PC-9 (cell line): ENCODE data around the gene MSI2. TPM values are rescaled to one million over a fixed set of nuclear protein-coding genes. Genes with fewer than 3 reads are reported as not detected.

Experiments
- BruUV-seq: library from RNA; stranded (reverse); fragments of 400-500 nt; replicated peaks from 2 replicates; lab custom pipeline; 2021; lab: Mats Ljungman, UMichigan
- CTCF ChIA-PET: fragments of 300-600 bp; sonication (Branson Sonifier 250); formaldehyde crosslinking; loops from one replicate; lab custom pipeline; 2022; ENCODE audit warnings: antibody characterized with exemption; lab: Charles Lee
- POLR2A ChIA-PET: fragments of 300-600 bp; sonication (Branson Sonifier 250); formaldehyde crosslinking; loops from one replicate; lab custom pipeline; 2022; ENCODE audit warnings: antibody characterized with exemption; ENCODE audit not compliant: unreplicated experiment; lab: Charles Lee
- DNase-seq, 2 experiments: peaks; one replicate each; pipeline versions ENCODE4 v3.0.0 to v3.0.0-alpha.2; 2015 to 2022; ENCODE audit warnings: mixed read lengths in 1 of 2
- H2AFZ ChIP-seq: fragments of 200-600 bp; sonication (generic); 2 replicates; pipeline ENCODE4 v1.8.1; 2017; ENCODE audit warnings: antibody characterized with exemption
- H3F3A ChIP-seq: fragments of 200-600 bp; sonication (generic); 2 replicates; pipeline ENCODE4 v1.8.1; 2017; ENCODE audit warnings: antibody characterized with exemption, mild to moderate bottlenecking, low read depth; ENCODE audit not compliant: insufficient read depth
- H3K27ac ChIP-seq: fragments of 200-600 bp; sonication (generic); 2 replicates; pipeline ENCODE4 v1.6.1; 2016; ENCODE audit warnings: mixed run types
- H3K27me3 ChIP-seq: fragments of 200-600 bp; sonication (generic); 2 replicates; pipeline ENCODE4 v1.6.1; 2016; ENCODE audit warnings: low read depth, mixed run types; ENCODE audit not compliant: insufficient read depth
- H3K36me3 ChIP-seq: fragments of 200-600 bp; sonication (generic); 2 replicates; pipeline ENCODE4 v1.6.1; 2016; ENCODE audit warnings: low read depth, mixed run types
- H3K4me1 ChIP-seq: fragments of 200-600 bp; sonication (generic); replicated peaks from 2 replicates; pipeline ENCODE4 v1.6.1; 2016; ENCODE audit warnings: mixed run types; ENCODE audit not compliant: insufficient read depth
- H3K4me2 ChIP-seq: fragments of 200-600 bp; sonication (generic); 2 replicates; pipeline ENCODE4 v1.6.1; 2017; ENCODE audit warnings: mixed run types
- H3K4me3 ChIP-seq: fragments of 200-600 bp; sonication (generic); 2 replicates; pipeline ENCODE4 v1.6.1; 2016; ENCODE audit warnings: mixed run types
- H3K79me2 ChIP-seq: fragments of 200-600 bp; sonication (generic); 2 replicates; pipeline ENCODE4 v1.6.1; 2017; ENCODE audit warnings: low read depth, mixed run types
- H3K9me2 ChIP-seq: fragments of 200-600 bp; sonication (generic); 2 replicates; pipeline ENCODE4 v1.8.1; 2017; ENCODE audit warnings: mild to moderate bottlenecking; ENCODE audit not compliant: insufficient read depth
- H3K9me3 ChIP-seq: fragments of 200-600 bp; sonication (generic); 2 replicates; pipeline ENCODE4 v1.8.1; 2016; ENCODE audit warnings: low read depth; ENCODE audit not compliant: insufficient read depth
- H4K20me1 ChIP-seq: fragments of 200-600 bp; sonication (generic); 2 replicates; pipeline ENCODE4 v1.8.1; 2017; ENCODE audit not compliant: insufficient read depth
- CTCF ChIP-seq: fragments of 200-600 bp; sonication (generic); conservative IDR thresholded peaks from 2 replicates; pipeline ENCODE4 v1.6.1; 2017; ENCODE audit warnings: mixed run types, antibody characterized with exemption, mild to moderate bottlenecking, moderate library complexity
- EZH2 ChIP-seq: fragments of 200-600 bp; sonication (generic); IDR thresholded peaks from 2 replicates; pipeline ENCODE4 v1.8.0; 2017; ENCODE audit warnings: antibody characterized with exemption, low read depth
- intact Hi-C: fragments of 100-400 bp; cut with micrococcal nuclease; formaldehyde crosslinking; loops from one replicate; pipeline ENCODE4 v1.10.0; 2022; ENCODE audit not compliant: unreplicated experiment
- total RNA-seq: library from RNA; stranded (reverse); gene quantifications from 2 replicates; pipeline ENCODE4 v1.2.3, GENCODE V29; 2021

MSI2 gene
- total RNA-seq, 1 experiment from 2014 or later: 15.7 TPM

DNA sequence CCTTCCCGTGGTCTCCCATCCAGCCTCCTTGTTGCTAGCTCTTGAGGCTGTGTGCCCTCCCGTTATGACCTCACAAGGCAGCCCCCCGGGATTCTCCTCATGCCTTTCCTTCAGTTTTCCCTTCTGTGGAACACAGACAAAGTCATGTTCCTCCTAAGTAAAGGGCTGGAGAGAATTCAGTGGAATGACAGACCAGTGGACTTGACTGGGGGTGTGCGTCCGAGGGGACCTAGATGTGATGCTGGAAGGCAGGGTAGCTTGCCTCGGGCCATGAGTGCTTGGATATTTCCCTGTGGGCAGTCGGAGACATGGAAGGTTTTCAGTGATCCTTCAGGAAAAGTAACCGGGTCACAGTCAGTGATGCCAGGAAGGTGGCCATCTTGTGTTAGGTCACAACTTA is 247.9 kb downstream of the MSI2 start:
- H3K36me3 ChIP-seq: no peaks in the 10 kb centered on the region
- DNase-seq: no peak
- H3K4me2 ChIP-seq: no peak overlapping the region
- H2AFZ ChIP-seq: no peak overlapping the region
- CTCF ChIA-PET: no interaction called here
- H3K27ac ChIP-seq: no peak overlapping the region
- H4K20me1 ChIP-seq: no peaks in the 10 kb centered on the region
- no peaks in the 10 kb centered on the region for H3K4me1 ChIP-seq
- no peaks in the 10 kb centered on the region for H3K9me2 ChIP-seq
- H3F3A ChIP-seq: no peaks in the 10 kb centered on the region
- POLR2A ChIA-PET: no interaction called here
- H3K27me3 ChIP-seq: peaks cover 25% of the 10 kb centered on the region
- intact Hi-C loops: no loop called here
- no TSS peak for BruUV-seq
- TF ChIP-seq CTCF: no peak
- no peak for TF ChIP-seq EZH2
- no peaks in the 10 kb centered on the region for H3K79me2 ChIP-seq
- no peaks in the 10 kb centered on the region for H3K9me3 ChIP-seq
- H3K4me3 ChIP-seq: no peak overlapping the region

DNA sequence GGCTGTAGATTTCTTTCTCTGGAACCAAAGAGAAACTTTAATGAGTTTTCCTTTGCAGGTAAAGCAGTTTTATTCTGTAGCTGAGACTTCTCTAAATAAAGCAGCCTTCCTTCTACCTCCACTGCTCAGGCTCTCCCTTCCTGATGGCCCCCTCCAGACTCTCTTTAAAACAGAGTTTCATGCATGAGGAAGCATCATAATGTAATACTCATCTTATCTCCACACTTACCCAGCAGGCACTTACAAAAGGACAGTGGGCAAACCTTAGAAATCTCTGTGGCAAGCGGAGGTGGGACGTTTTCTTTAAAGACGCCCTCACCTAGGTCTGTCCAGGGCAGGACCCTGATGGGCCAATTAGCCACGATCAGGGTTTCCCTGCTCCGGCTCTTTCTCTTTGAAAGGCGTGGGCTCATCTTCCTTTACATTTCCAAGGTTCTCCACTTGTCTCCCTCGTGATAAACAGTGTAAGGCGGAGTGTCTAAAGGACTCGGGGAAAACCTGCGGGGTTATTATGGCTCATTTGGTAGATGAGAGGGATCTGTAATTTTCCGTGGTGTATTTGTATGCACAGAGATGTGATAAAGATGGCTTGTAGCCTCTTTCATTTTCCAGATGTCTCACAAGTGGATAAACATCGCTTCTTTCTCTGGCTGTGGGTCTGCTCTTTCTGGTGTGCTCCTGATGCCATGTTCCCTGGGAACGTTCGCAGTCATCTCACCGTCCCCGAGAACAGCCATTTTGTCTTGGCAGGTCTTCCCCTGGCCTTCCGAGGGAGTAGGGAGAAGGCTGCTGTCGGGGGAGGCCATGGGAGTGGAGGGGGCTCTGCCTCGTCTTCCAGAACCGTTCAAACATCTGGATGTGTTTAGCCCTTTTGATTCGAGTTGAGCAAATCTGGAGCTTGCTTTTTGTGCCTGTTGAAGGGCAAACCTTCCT is 249.8 kb downstream of the MSI2 start:
- Histone ChIP-seq H3K79me2 (no peaks in the 10 kb centered on the region), H3K27ac (no peak overlapping the region), H3K36me3 (no peaks in the 10 kb centered on the region), H3K27me3 (peaks cover 25% of the 10 kb centered on the region), H3K4me3 (no peak overlapping the region), H3K4me1 (no peaks in the 10 kb centered on the region), H4K20me1 (no peaks in the 10 kb centered on the region), H3K9me2 (no peaks in the 10 kb centered on the region), H3F3A (no peaks in the 10 kb centered on the region), H3K9me3 (no peaks in the 10 kb centered on the region), H2AFZ (no peak overlapping the region), H3K4me2 (no peak overlapping the region)
- TF ChIP-seq EZH2 (no peak), CTCF (no peak)
- ChIA-PET POLR2A (no interaction called here), CTCF (no interaction called here)
- DNase-seq: no peak
- intact Hi-C loops: no loop called here
- no TSS peak for BruUV-seq

GRCh38 chr17:57506774-57507127 is 250.4 kb downstream of the MSI2 start:
- H3F3A ChIP-seq: no peaks in the 10 kb centered on the region
- no peaks in the 10 kb centered on the region for H4K20me1 ChIP-seq
- H2AFZ ChIP-seq: no peak overlapping the region
- TF ChIP-seq CTCF: no peak
- no peak for TF ChIP-seq EZH2
- H3K4me2 ChIP-seq: no peak overlapping the region
- H3K27me3 ChIP-seq: peaks cover 25% of the 10 kb centered on the region
- no peaks in the 10 kb centered on the region for H3K9me3 ChIP-seq
- POLR2A ChIA-PET: no interaction called here
- no TSS peak for BruUV-seq
- no peaks in the 10 kb centered on the region for H3K36me3 ChIP-seq
- H3K27ac ChIP-seq: no peak overlapping the region
- intact Hi-C loops: no loop called here
- no peak overlapping the region for H3K4me3 ChIP-seq
- H3K79me2 ChIP-seq: no peaks in the 10 kb centered on the region
- CTCF ChIA-PET: no interaction called here
- H3K4me1 ChIP-seq: no peaks in the 10 kb centered on the region
- no peaks in the 10 kb centered on the region for H3K9me2 ChIP-seq
- DNase-seq: no peak
